ENCODE measurements around the gene C1S.
"Not testable (repeated sequence)": the region's sequence is repeated elsewhere in the genome, so short reads cannot be mapped to it uniquely, and the experiment has no call there.

C1S gene

DNA sequence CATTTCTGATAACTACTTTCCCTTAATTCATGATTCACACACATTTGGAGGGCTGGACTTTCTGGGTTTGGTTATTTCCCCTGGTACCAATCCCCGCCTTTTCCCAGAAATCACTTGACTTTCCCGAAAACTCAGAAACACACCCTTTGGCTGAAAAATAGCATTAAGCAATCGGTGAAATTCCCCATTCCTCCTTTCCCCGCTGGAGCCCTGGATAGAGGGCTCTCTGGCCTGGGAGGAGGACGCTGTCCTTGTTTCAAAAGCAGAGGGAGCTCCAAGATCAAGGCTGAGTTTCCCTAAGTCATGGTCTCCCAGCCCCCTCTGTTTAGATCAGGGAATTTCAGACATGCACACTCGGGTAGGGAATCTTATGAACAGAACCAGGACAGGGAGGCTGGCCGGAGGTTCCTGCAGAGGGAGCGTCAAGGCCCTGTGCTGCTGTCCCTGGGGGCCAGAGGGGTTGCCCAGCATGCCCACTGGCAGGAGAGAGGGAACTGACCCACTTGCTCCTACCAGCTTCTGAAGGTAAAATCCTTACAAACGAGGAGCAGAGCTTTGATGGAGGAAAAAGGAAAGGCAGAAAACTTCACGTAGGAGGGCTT, at the start of gene C1S:
Gene C1S, plus strand, starts transcription at position 366 of the 602 bp plus-strand sequence. CDS start 1,195 bp downstream, outside the sequence.
- DNase-seq (ENCODE audit: low read depth): no peak

DNA sequence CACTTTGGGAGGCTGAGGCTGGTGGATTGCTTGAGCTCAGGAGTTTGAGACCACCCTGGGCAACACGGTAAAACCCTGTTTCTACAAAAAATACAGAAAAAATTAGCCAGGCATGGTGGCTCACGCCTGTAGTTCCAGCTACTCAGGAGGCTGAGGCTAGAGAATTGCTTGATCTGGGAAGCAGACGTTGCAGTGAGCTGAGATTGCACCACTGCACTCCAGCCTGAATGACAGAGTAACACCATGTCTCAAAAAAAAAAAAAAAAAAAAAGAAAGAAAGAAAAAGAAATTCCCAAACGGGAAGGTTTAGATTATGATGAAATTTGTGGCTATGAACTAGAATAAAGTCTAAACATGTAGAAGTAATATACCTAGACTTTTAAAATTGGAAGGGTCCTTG, 49.1 kb upstream of the C1S start:
- not testable (repeated sequence) for DNase-seq (ENCODE audit: low read depth)

DNA sequence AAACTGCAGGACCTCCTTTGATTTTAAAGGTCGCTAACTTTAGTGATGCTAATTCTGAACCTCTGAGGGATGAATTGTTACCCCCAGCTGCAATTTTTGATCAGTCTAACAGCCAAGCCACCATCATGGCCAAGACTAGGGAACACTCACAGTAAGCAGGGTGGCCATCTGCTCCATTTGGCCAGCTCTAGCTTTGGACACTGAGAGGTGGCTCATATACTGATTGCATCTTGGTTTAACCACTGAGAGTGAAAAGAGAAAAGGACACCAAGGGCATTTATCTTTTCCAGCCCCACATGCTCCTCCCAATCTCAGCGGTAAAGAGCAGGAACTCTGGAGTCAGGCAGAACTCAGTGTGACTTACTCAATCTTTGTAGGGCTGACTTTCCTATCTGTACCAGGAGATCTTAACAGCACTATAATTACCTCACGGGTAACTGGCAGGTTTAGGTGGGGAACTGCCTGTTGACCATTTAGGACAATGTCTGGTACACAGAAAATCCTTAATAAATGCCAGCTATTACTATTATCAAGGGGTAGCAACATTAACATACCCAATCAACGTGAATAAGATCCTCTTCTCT, 48.4 kb upstream of the C1S start:
- DNase-seq (ENCODE audit: low read depth): no peak

DNA sequence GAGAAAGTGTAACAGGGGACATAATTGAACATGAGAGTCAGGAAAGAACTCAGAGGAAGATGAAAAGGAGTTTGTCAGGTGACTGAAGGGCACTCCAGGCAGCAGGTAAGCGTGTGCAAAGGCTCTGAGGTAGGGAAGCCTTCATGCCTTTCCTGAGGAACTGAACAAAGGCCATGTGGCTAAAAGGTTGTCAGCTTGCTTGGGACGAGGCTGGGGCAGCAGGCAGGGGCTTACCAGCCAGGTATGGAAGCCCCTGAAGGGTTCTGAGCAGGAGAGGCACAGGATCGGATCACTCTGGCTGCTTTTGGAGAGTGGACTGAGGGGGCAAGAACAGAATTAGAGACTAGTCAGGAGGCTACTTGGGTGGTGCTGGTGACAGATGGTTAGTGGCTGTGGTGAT, 47.4 kb upstream of the C1S start:
- no peak for DNase-seq (ENCODE audit: low read depth)

DNA sequence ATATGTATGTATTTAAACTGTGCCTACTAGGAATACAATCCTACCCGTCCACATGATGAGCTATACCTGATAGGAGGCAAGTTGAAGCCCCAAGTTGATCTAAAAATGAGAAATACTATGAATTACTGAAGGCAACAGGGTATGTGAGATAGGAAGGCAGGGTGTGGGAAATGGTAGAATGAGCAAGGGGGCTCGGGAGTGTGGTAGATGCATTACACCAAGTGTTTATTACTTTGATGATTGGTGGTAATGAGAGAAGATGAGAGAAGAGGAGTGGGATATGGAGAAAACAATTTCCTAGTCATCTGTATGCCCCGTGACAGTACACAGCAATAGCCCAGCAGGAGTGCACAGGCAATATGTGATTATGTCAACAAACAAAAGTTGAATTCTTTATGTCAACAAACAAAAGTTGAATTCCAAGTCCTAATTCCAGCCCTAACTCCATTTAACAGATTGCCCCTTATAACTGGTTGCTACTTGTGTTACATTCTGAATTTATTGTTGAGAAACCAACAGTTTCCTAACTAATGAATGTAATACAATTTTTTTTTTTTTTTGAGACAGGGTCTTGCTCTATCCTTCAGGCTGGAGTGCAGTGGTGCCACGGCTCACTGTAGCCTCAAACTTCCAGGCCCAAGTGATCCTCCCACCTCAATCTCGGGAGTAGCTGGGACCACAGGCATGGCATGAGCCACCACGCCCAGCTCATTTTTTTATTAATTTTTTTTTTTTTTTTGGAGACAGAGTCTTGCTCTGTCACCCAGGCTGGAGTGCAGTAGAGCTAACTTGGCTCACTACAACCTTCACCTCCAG, 44.8 kb upstream of the C1S start:
- no peak for DNase-seq (ENCODE audit: low read depth)

DNA sequence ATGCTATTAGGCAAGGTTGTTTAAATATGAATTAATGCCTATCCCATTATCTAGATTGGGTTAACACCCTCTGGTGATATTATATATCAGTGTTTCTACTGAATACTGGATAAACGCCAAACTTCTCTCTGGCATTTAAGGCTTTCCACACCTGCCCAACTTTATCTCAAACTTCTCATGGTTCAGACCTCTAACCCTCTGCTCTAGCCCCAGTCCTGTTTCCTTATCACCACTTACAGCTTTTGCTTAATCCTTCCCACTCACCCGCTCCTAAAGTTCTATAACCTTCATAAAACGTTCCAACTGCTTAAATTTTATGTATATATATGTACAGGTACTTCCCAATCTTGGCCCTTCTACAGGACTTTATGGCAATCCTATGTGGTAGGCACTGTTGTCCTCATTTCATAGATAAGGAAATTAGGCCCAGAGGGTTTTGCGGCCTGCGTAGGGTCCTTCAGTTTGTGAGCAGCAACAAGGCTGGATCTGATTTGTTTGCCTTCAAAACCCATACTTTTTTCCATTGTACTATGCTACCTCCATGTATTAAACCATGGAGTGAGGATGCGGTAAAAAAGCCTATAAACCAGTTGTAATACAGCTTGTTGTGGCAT, 43.5 kb upstream of the C1S start:
- DNase-seq (ENCODE audit: low read depth): no peak

DNA sequence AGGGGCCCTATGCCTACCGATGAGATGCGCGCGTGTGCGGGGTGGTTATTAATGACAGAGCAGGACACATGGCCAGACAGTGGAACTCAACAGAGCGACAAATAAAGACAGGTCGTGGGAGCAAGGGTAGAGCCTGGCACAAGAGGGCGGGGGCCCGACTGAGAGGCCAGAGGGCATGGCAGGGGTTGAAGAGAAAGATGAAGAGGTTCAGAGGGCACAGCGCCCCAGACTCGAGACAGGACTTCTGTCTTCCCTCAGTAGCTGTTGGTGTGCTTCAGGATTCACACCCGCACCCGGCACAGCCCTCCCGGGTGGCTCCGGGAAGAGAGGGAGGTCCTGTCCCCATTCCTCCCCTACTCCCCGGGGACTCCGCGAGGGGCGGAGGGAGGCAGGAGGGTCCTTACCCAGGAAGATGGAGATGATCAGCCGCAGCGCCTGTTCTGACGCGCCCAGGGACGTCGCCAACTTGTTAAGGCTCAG, 42.6 kb upstream of the C1S start:
- no peak for DNase-seq (ENCODE audit: low read depth)

DNA sequence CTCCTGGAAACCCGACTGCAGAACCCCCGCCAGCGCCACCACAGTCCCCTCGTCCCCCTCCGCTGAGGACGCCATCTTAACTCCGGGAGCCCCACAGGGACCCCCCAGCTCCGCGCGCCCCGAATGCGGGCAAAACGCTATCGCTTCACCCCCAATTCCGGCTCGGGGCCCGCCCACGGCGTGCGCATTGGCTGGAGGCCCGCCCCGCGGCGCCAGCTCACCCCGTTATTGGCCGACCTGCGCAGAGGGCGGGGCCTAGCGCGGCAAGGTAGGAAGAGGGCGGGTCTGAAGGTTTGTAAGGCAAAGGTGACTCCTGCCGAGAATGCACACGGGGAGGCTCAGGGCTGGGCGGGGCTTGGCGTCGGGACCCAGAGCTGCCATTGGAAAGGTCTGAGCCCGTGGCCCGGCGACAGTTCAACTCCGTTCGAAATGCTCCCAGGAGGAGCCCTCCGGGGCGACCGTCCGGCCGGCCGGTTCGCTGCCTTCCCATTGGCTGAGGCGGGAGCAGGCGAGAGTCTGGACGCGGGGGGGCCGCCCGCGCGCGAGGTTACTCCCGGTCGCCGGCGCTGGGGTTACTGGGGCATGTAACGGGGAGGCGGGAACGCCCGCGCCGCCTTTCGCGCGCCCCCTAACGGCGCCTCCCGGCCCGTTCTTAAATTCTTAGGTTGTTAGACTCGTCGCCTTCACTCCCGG, 42.0 kb upstream of the C1S start, which contains the start of gene LPCAT3:
Gene LPCAT3, minus strand, starts transcription at position 127 of the 693 bp plus-strand sequence. Its CDS starts 52 bp downstream, at position 75.
- peak; percentile 96 for DNase-seq (ENCODE audit: low read depth)

DNA sequence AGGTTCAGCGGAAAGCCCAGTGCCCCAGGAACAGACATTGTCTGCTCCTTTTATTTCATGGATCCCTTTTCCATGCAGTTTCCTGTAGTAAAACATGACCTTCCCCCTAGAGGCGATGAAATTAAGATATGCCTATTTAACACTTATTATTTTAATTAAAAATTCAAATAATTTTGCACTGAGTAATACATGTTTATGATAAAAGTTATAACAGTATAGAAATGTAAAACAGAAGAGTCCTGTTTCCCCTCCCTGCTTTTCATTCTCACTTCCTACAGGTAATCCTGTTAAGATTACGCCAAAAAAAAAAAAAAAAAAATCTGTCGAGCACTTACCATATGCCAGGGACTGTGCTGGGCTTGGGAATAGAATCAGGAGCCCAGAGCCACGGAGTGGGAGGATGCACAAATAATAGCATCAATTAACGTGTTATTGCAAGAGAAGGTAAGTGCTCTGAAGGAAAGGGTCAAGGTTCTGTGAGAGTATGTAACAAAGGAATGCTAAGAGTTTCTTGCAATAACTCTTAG, 41.4 kb upstream of the C1S start:
- DNase-seq (ENCODE audit: low read depth): no peak

DNA sequence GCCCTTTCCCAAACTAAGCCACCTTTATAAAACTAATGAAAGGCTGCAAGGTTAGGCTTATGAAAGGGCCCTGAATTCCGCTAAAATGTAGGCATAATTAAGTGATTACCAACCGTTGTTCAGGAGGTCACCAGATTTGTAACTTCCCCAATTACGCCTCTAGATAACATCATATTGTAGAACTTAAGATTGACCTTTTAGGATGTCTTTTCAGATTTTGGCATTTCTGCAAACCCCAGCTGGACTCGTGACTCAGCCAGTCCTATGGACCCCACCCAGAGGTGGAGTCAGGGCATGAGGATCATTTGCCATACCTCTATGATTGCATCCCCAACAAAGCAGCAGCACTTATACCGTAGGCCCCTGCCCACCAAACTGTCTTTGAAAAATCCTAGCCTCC, 38.6 kb upstream of the C1S start:
- DNase-seq (ENCODE audit: low read depth): no peak

DNA sequence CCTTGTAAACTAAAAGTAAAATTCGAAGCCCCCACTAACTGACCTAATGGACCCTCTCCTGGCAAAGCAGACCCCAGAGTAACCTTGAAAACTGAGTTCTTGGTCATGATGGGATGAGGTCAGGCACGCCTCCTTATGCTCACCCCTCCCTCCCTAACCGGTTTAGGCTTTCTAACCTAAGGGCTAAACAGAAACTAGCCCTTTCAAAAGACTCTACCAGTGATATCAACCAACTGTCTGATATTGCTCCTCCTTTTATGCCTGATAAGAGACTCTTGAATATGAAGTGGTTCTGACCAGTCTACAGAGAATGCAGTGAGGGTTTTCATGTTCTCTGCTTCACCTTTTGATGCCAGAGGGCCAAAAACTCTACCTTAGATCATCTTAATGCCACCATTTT, 37.4 kb upstream of the C1S start:
- no peak for DNase-seq (ENCODE audit: low read depth)

DNA sequence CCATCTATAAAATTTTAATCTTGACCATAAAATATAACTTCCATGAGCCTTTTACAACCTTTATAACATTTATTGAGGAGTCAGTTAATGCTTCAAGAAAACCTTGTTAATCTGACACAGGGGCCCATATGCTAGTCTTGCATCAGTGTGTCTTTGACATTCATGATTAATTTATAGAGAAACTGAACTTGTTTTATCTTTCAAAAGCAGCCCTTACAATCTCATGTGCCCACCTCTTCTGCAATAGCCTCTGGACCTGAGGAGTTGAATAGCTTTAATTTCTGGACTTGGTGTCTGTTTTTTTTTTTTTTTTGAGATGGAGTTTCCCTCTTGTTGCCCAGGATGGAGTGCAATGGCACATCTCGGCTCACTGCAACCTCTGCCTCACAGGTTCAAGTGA, 33.7 kb upstream of the C1S start:
- no peak for DNase-seq (ENCODE audit: low read depth)

DNA sequence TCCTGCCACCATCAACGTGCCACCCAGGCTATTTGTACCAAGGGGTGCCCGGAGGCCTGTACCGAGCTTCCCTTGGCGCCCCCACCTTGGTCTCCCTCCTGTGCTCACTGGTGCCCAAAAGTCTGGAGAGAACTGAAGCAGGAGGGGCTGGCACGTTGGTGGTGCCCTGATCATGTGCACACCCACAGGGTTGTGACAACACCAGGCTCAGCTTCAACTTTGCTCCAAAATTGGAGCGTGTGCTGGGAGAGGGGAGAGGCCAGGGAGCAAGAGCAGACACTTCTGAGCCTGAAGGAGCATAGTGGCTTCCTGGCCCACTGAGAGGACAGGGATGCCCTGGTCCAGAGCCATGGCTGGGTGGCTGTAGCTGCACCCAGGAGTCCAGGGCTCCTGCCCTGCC, 29.2 kb upstream of the C1S start:
- no peak for DNase-seq (ENCODE audit: low read depth)

DNA sequence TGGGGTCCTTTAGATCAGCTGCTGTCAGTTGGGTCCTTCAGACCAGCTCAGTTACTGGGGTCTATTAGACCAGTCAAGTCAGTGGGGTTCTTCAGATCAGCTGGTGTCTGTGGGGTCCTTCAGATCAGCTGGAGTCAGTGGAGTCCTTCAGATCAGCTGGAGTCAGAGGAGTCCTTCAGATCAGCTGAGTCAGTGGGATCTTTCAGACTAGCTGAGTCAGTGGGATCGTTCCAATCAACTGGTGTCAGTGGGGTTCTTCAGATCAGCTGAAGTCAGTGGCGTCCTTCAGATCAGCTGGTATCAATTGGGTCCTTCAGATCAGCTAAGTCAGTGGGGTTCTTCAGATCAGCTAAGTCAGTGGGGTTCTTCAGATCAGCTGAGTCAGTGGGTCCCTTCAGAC, 27.5 kb upstream of the C1S start:
- no peak for DNase-seq (ENCODE audit: low read depth)

DNA sequence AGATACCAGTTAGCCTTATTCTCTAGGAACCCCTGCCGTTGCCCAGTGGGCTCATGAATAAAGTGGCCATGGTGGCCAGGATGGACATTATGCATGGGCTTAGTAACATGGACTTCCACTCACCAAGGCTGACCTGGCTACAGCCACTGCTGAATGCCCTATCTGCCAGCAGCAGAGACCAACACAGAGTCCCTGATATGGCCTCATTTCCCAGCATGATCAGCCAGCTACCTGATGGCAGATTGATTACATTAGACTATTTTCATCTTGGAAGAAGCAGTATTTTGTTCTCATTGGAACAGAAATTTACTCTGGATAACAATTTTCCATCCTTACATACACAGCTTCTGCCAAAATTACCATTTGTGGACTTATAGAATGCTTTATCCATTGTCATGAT, 26.1 kb upstream of the C1S start:
- DNase-seq (ENCODE audit: low read depth): no peak

DNA sequence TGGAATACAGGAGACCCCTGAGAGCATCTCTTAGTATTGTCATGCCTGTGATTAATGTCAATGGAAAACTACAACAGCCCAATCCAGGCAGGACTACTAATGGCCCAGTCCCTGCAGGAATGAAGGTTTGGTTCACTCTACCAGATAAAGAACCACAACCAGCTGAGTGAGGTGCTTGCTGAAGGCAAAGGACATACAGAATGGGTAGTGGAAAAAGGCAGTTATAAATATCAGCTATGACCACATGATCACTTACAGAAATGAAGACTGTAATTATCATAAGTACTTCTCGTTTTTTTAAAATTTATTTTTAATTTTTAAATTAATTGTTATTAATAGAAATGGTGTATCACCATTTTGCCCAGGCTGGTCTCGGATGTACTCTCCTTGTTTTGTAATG, 25.1 kb upstream of the C1S start:
- no peak for DNase-seq (ENCODE audit: low read depth)

DNA sequence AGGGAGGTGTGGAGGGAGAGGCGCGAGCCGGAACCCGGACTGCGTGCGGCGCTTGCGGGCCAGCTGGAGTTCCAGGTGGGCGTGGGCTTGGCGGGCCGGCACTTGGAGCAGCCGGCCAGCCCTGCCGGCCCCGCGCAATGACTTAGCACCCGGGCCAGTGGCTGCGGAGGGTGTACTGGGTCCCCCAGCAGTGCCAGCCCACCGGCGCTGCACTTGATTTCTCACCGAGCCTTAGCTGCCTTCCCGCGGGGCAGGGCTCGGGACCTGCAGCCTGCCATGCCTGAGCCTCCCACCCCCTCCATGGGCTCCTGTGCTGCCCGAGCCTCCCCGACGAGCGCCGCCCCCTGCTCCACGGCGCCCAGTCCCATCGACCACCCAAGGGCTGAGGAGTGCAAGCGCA, 23.1 kb upstream of the C1S start:
- DNase-seq (ENCODE audit: low read depth): not testable (repeated sequence)

DNA sequence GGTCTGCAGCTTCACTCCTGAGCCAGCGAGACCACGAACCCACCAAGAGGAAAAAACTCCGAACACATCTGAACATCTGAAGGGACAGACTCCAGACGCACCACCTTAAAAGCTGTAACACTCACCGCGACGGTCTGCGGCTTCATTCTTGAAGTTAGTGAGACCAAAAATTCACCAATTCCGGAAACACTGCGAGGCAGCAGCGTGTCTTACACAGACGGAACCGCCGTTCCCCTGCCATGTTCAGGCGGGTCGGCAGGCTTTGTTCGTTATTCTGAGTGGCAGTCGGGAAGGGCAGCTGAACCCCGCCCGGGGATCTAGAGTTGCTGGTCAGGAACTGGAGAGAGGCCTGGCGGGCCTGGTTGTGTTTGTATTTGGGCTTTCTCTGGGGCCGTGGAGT, 21.9 kb upstream of the C1S start:
- DNase-seq (ENCODE audit: low read depth): no peak

DNA sequence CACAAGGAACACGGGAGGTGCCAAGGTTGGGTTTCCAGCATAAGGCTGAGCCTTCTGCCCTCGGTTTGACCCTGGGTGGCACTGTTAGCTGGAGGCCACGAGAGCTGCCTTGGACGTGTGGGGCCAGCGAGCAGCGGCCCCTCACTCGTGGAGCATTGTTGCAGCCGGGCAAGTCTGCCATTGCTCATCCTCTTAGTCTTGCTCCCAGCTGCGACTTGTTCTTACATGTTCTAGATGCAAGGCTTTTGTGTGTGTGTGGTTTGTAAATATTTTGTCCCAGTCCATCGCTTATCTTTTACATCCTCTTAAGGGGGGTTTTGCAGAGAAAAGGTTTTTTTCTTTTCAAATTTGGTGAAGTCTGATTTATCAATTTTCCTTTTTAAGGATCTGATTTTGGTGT, 21.1 kb upstream of the C1S start:
- DNase-seq (ENCODE audit: low read depth): no peak

DNA sequence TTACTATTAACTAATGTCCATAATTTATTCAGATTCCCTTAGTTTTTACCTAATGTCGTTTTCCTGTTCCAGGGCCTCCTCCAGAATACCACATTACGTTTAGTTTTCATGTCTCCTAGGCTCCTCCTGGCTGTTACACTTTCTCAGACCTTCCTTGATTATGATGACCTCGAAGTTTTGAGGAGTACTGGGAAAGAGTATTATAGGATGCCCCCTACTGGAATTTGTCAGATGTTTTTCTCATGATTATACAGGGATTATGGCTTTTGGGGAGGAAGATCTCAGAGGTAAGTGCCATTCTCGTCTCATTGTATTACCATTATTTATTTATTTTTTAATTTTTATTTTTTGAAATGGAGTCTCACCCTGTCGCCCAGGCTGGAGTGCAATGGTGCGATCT, 17.7 kb upstream of the C1S start:
- no peak for DNase-seq (ENCODE audit: low read depth)

DNA sequence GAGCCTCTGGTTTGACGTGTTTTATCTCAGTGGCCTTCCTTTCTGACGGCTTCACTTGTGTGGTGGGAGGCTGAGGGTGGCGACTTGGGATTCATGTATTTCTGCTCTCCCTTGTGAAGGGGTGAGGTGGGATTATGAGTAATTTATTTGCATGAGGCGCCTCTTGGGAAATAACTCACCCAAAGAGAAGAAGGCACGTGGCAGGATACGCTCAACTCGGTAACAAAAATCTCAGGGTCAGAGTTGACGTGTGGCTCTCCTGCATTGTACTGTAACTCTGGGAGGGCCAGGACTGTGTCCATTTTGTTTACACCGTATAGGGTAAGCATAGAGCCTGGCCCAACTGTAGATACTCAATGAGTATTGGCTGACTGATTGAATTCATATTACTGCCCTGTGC, 14.6 kb upstream of the C1S start:
- DNase-seq (ENCODE audit: low read depth): no peak

Data from activated T-cell treated with anti-CD3 and anti-CD28 coated beads for 48 hours (primary cell).